H1 (cell line): ENCODE results near the gene GALNT5.

Experiments used
- EZH2 ChIP-seq: fragments of 200-600 bp; sonication (generic); IDR thresholded peaks from 2 replicates; pipeline ENCODE4 v1.7.1; 2012; ENCODE audit warnings: low read depth, mild to moderate bottlenecking, moderate library complexity, low read length, inconsistent platforms; ENCODE audit not compliant: severe bottlenecking
- SIN3A ChIP-seq, 2 experiments: IDR thresholded peaks in 1 of 2; conservative IDR thresholded peaks in 1 of 2; 2 replicates each; pipeline ENCODE4 v1.6.1; 2011 to 2012; ENCODE audit warnings: low read length in 2 of 2, improper control_type of control experiment in 1 of 2, low read depth in 1 of 2, mild to moderate bottlenecking in 1 of 2
- SP1 ChIP-seq: IDR thresholded peaks from 2 replicates; pipeline ENCODE4 v1.6.1; 2011; ENCODE audit warnings: low read depth, low read length
- TAF1 ChIP-seq: IDR thresholded peaks from 2 replicates; pipeline ENCODE4 v1.6.1; 2011; ENCODE audit warnings: mild to moderate bottlenecking, low read depth, low read length
- TF ChIP-seq, protein P1 (sequence below), 3 experiments: IDR thresholded peaks; 1 replicate in 2 of 3; 2 replicates in 1 of 3; pipeline versions ENCODE4 v1.5.1 to v1.6.1; 2011; ENCODE audit warnings: low read length in 3 of 3, mild to moderate bottlenecking in 3 of 3, inconsistent platforms in 2 of 3, low read depth in 1 of 3, moderate library complexity in 1 of 3; ENCODE audit not compliant: insufficient read depth in 1 of 3; ENCODE audit errors: control extremely low read depth in 1 of 3

DNA sequence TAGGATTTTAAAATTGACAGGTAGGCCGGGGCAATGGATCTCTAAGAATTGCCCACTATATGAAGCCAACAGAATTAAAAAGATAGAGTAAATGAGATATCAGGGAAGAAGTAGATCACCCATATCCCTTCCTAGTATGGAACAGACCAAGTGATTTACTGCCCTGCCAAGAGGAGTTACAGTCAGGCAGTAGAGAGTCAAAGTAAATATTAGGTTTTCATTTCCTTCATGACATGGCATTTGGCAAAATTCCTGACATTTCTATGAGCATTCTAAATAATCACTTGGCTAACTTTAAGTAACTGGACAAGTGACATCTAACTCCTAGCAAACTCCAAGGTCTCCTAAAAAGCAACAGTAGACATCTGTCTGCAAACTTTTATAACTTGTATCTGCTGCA lies 33.5 kb downstream of the GALNT5 start:
- TF ChIP-seq SP1, result no peak
- TF ChIP-seq SIN3A (conservative IDR thresholded peaks at IDR 0.05 in 1 of 2, IDR thresholded peaks at IDR 0.05 in 1 of 2; ENCODE audit: low read depth in 1 of 2, low read length in 2 of 2), result no peak
- TF ChIP-seq, protein P1, sequence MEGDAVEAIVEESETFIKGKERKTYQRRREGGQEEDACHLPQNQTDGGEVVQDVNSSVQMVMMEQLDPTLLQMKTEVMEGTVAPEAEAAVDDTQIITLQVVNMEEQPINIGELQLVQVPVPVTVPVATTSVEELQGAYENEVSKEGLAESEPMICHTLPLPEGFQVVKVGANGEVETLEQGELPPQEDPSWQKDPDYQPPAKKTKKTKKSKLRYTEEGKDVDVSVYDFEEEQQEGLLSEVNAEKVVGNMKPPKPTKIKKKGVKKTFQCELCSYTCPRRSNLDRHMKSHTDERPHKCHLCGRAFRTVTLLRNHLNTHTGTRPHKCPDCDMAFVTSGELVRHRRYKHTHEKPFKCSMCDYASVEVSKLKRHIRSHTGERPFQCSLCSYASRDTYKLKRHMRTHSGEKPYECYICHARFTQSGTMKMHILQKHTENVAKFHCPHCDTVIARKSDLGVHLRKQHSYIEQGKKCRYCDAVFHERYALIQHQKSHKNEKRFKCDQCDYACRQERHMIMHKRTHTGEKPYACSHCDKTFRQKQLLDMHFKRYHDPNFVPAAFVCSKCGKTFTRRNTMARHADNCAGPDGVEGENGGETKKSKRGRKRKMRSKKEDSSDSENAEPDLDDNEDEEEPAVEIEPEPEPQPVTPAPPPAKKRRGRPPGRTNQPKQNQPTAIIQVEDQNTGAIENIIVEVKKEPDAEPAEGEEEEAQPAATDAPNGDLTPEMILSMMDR (IDR thresholded peaks at IDR 0.05; ENCODE audit: control extremely low read depth in 1 of 3, insufficient read depth in 1 of 3, low read depth in 1 of 3, low read length in 3 of 3), result no peak
- no peak for TF ChIP-seq TAF1
- no peak for TF ChIP-seq EZH2
